Neural cell (in vitro differentiated cells): ENCODE results near the gene RELN. TPM values are rescaled to one million over a fixed set of nuclear protein-coding genes. Genes with fewer than 3 reads are reported as not detected.

ENCODE experiments used
- H2AFZ ChIP-seq: fragments of 200-600, 300-800 bp; sonication (generic), shearing (Covaris generic); 2 replicates; pipeline ENCODE4 v1.6.0; 2014; ENCODE audit warnings: low read depth, mild to moderate bottlenecking, antibody characterized with exemption, low read length, moderate library complexity
- H3F3A ChIP-seq: fragments of 200-600 bp; shearing (Covaris generic); 2 replicates; pipeline ENCODE4 v1.6.1; 2016; ENCODE audit warnings: mild to moderate bottlenecking, moderate library complexity, mixed read lengths, antibody characterized with exemption, low read length; ENCODE audit not compliant: insufficient read depth, poor library complexity, severe bottlenecking
- H3K27ac ChIP-seq: fragments of 200-600, 300-800 bp; sonication (generic), shearing (Covaris generic); 2 replicates; pipeline ENCODE4 v1.5.1; 2014; ENCODE audit warnings: mild to moderate bottlenecking, low read length, moderate library complexity
- H3K27me3 ChIP-seq: fragments of 300-800, 200-600 bp; sonication (generic), shearing (Covaris generic); 2 replicates; pipeline ENCODE4 v1.6.0; 2014; ENCODE audit warnings: mild to moderate bottlenecking, low read depth, low read length, moderate library complexity; ENCODE audit not compliant: insufficient read depth
- H3K36me3 ChIP-seq: fragments of 300-800, 200-600 bp; sonication (generic), shearing (Covaris generic); 2 replicates; pipeline ENCODE4 v1.5.1; 2014; ENCODE audit warnings: mild to moderate bottlenecking, antibody characterized with exemption, low read length, moderate library complexity; ENCODE audit not compliant: insufficient read depth
- H3K4me2 ChIP-seq: fragments of 300-800, 200-600 bp; sonication (generic), shearing (Covaris generic); 2 replicates; pipeline ENCODE4 v1.6.0; 2014; ENCODE audit warnings: mild to moderate bottlenecking, low read length
- H3K4me3 ChIP-seq: fragments of 300-800, 200-600 bp; sonication (generic), shearing (Covaris generic); 2 replicates; pipeline ENCODE4 v1.5.1; 2014; ENCODE audit warnings: mild to moderate bottlenecking, low read length, moderate library complexity
- H3K79me2 ChIP-seq: fragments of 200-600 bp; shearing (Covaris generic); replicated peaks from 2 replicates; pipeline ENCODE4 v1.6.0; 2014; ENCODE audit warnings: mild to moderate bottlenecking, low read length, moderate library complexity; ENCODE audit not compliant: insufficient read depth
- H3K9ac ChIP-seq: fragments of 300-800, 200-600 bp; sonication (generic), shearing (Covaris generic); 2 replicates; pipeline ENCODE4 v1.6.1; 2016; ENCODE audit warnings: mild to moderate bottlenecking, low read length, mixed read lengths
- H3K9me2 ChIP-seq: fragments of 200-600 bp; shearing (Covaris generic); 2 replicates; pipeline ENCODE4 v1.6.1; 2016; ENCODE audit warnings: mild to moderate bottlenecking, low read length, mixed read lengths; ENCODE audit not compliant: insufficient read depth
- H3K9me3 ChIP-seq: fragments of 200-600, 300-800 bp; sonication (generic), shearing (Covaris generic); 2 replicates; pipeline ENCODE4 v1.6.1; 2016; ENCODE audit warnings: mild to moderate bottlenecking, mixed run types, low read length, moderate library complexity, mixed read lengths
- H4K20me1 ChIP-seq: fragments of 200-600 bp; shearing (Covaris generic); 2 replicates; pipeline ENCODE4 v1.6.1; 2016; ENCODE audit warnings: mild to moderate bottlenecking, mixed run types; ENCODE audit not compliant: insufficient read depth
- EP300 ChIP-seq: fragments of 450-650 bp; conservative IDR thresholded peaks from 2 replicates; pipeline ENCODE4 v1.6.1; 2014; ENCODE audit warnings: antibody characterized with exemption, mild to moderate bottlenecking, moderate library complexity; ENCODE audit not compliant: poor library complexity, severe bottlenecking
- EZH2 ChIP-seq: fragments of 200-600, 300-800 bp; shearing (Covaris generic), sonication (generic); IDR thresholded peaks from 2 replicates; pipeline ENCODE4 v1.6.1; 2014; ENCODE audit warnings: antibody characterized with exemption, low read length, borderline replicate concordance, mild to moderate bottlenecking; ENCODE audit not compliant: insufficient read depth, poor library complexity, severe bottlenecking
- MXI1 ChIP-seq: fragments of 450-650 bp; conservative IDR thresholded peaks from 2 replicates; pipeline ENCODE4 v1.6.1; 2014; ENCODE audit warnings: antibody characterized with exemption, mild to moderate bottlenecking; ENCODE audit not compliant: poor library complexity, severe bottlenecking
- POLR2AphosphoS5 ChIP-seq: IDR thresholded peaks from 2 replicates; pipeline ENCODE4 v1.6.1; 2012
- RAD21 ChIP-seq: fragments of 450-650 bp; conservative IDR thresholded peaks from 2 replicates; pipeline ENCODE4 v1.6.1; 2014; ENCODE audit warnings: antibody characterized with exemption, mild to moderate bottlenecking, moderate library complexity
- SMC3 ChIP-seq: fragments of 450-650 bp; conservative IDR thresholded peaks from 2 replicates; pipeline ENCODE4 v1.6.1; 2014; ENCODE audit warnings: antibody characterized with exemption, mild to moderate bottlenecking, moderate library complexity; ENCODE audit not compliant: poor library complexity
- TAF1 ChIP-seq: IDR thresholded peaks from 2 replicates; pipeline ENCODE4 v1.6.1; 2012; ENCODE audit warnings: low read depth
- polyA plus RNA-seq: library from polyadenylated mRNA; depleted of rRNA; stranded (reverse); fragments of >200 nt; gene quantifications from 2 replicates; pipeline ENCODE4 v1.2.3, GENCODE V29; 2014
- TF ChIP-seq, protein P1 (sequence below): IDR thresholded peaks from 2 replicates; pipeline ENCODE4 v1.6.1; 2012; ENCODE audit warnings: borderline replicate concordance
- TF ChIP-seq, protein P2 (sequence below): fragments of 450-650 bp; IDR thresholded peaks from 2 replicates; pipeline ENCODE4 v1.5.1; 2014; ENCODE audit warnings: antibody characterized with exemption, mild to moderate bottlenecking, moderate library complexity; ENCODE audit not compliant: poor library complexity, severe bottlenecking

Gene RELN
- polyA plus RNA-seq, 1 donor from 2014 or later = 178 TPM

DNA sequence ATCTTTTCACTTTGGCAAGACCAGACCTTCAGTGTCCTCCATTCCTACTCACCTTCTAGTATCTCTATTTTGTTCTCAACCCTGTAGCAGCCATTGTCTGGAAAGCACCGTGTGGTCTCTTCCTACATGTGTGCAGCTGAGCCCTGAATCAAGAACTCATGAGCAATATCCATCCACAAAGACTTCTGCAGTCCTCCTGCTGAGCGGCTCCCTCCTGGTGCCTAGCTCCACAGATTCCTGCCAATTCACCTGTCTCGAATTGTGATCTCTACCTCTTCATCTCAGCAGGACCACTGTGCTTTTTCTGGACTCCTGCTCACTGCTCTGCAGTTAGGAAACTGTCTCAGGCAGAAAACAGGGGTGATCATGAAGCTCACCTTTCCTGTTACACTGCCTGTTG is 118.8 kb downstream of the RELN start:
- Histone ChIP-seq H3K4me2 (no peak overlapping the region), H3K4me3 (no peak overlapping the region), H3K9me3 (no peaks in the 10 kb centered on the region), H3K9ac (no peak overlapping the region), H4K20me1 (no peaks in the 10 kb centered on the region), H3F3A (no peaks in the 10 kb centered on the region), H3K27me3 (no peaks in the 10 kb centered on the region), H3K9me2 (no peaks in the 10 kb centered on the region), H3K79me2 (no peaks in the 10 kb centered on the region), H2AFZ (no peak overlapping the region), H3K36me3 (no peaks in the 10 kb centered on the region), H3K27ac (no peak overlapping the region)
- no peak for TF ChIP-seq EZH2
- no peak for TF ChIP-seq EP300
- no peak for TF ChIP-seq RAD21
- TF ChIP-seq MXI1 = no peak
- TF ChIP-seq POLR2AphosphoS5 = no peak
- TF ChIP-seq, protein P1, sequence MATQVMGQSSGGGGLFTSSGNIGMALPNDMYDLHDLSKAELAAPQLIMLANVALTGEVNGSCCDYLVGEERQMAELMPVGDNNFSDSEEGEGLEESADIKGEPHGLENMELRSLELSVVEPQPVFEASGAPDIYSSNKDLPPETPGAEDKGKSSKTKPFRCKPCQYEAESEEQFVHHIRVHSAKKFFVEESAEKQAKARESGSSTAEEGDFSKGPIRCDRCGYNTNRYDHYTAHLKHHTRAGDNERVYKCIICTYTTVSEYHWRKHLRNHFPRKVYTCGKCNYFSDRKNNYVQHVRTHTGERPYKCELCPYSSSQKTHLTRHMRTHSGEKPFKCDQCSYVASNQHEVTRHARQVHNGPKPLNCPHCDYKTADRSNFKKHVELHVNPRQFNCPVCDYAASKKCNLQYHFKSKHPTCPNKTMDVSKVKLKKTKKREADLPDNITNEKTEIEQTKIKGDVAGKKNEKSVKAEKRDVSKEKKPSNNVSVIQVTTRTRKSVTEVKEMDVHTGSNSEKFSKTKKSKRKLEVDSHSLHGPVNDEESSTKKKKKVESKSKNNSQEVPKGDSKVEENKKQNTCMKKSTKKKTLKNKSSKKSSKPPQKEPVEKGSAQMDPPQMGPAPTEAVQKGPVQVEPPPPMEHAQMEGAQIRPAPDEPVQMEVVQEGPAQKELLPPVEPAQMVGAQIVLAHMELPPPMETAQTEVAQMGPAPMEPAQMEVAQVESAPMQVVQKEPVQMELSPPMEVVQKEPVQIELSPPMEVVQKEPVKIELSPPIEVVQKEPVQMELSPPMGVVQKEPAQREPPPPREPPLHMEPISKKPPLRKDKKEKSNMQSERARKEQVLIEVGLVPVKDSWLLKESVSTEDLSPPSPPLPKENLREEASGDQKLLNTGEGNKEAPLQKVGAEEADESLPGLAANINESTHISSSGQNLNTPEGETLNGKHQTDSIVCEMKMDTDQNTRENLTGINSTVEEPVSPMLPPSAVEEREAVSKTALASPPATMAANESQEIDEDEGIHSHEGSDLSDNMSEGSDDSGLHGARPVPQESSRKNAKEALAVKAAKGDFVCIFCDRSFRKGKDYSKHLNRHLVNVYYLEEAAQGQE = no peak
- TF ChIP-seq SMC3 = no peak
- TF ChIP-seq, protein P2, sequence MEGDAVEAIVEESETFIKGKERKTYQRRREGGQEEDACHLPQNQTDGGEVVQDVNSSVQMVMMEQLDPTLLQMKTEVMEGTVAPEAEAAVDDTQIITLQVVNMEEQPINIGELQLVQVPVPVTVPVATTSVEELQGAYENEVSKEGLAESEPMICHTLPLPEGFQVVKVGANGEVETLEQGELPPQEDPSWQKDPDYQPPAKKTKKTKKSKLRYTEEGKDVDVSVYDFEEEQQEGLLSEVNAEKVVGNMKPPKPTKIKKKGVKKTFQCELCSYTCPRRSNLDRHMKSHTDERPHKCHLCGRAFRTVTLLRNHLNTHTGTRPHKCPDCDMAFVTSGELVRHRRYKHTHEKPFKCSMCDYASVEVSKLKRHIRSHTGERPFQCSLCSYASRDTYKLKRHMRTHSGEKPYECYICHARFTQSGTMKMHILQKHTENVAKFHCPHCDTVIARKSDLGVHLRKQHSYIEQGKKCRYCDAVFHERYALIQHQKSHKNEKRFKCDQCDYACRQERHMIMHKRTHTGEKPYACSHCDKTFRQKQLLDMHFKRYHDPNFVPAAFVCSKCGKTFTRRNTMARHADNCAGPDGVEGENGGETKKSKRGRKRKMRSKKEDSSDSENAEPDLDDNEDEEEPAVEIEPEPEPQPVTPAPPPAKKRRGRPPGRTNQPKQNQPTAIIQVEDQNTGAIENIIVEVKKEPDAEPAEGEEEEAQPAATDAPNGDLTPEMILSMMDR = no peak
- no peak for TF ChIP-seq TAF1

DNA sequence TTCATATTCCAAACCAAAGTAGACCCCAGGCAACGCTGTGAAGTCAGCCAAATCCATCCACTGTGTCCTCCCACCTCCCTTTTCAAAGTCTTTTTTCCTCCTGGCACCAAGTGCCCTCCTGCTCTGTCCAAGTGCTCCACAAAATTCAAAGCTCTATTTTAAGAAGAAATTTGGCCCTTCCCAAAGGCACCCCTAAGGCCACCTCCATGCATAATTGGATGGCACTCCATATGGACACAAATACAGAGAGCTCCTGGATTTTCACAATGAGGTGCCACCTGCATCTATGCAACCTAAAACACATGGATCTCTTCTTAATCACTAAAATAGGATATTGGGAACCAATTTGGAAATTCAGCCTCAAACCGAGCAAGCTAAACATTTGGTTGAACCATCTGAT is 121.6 kb downstream of the RELN start:
- H3K9me2 ChIP-seq = no peaks in the 10 kb centered on the region
- H3F3A ChIP-seq = peaks cover 3% of the 10 kb centered on the region
- H2AFZ ChIP-seq = no peak overlapping the region
- H3K4me2 ChIP-seq = no peak overlapping the region
- no peak overlapping the region for H3K9ac ChIP-seq
- no peaks in the 10 kb centered on the region for H3K36me3 ChIP-seq
- no peaks in the 10 kb centered on the region for H4K20me1 ChIP-seq
- H3K9me3 ChIP-seq = no peaks in the 10 kb centered on the region
- no peaks in the 10 kb centered on the region for H3K79me2 ChIP-seq
- no peak overlapping the region for H3K27ac ChIP-seq
- H3K4me3 ChIP-seq = no peak overlapping the region
- H3K27me3 ChIP-seq = no peaks in the 10 kb centered on the region
- TF ChIP-seq, protein P2 = no peak
- no peak for TF ChIP-seq EP300
- TF ChIP-seq, protein P1 = no peak
- TF ChIP-seq POLR2AphosphoS5 = no peak
- no peak for TF ChIP-seq RAD21
- no peak for TF ChIP-seq MXI1
- no peak for TF ChIP-seq TAF1
- no peak for TF ChIP-seq SMC3
- TF ChIP-seq EZH2 = no peak
